BE2C (cell line): Measurements from ENCODE around the gene MAN1A1.

Source experiments
- DNase-seq: peaks from one replicate; pipeline ENCODE4 v3.0.0-alpha.2; 2020
- H3K27me3 ChIP-seq: fragments of 250-450 bp; sonication (Bioruptor Pico); 2 replicates; pipeline ENCODE4 v1.5.1; 2020; ENCODE audit warnings: mild to moderate bottlenecking
- H3K36me3 ChIP-seq: fragments of 250-450 bp; sonication (Bioruptor Pico); 2 replicates; pipeline ENCODE4 v1.5.1; 2020; ENCODE audit warnings: mild to moderate bottlenecking
- H3K4me1 ChIP-seq: fragments of 250-450 bp; sonication (Bioruptor Pico); 2 replicates; pipeline ENCODE4 v1.5.1; 2020
- H3K4me3 ChIP-seq: 2 replicates; pipeline ENCODE4 v1.5.1; 2011; ENCODE audit warnings: low read depth, low read length
- H3K9me3 ChIP-seq: fragments of 250-450 bp; sonication (Bioruptor Pico); 2 replicates; pipeline ENCODE4 v1.5.1; 2020
- TF ChIP-seq, protein P1 (sequence below): IDR thresholded peaks from 2 replicates; pipeline ENCODE4 v1.5.1; 2012; ENCODE audit warnings: mild to moderate bottlenecking, low read depth, low read length

The MAN1A1 gene

GRCh38 chr6:119267126-119267905 lies 82.2 kb downstream of the MAN1A1 start:
- no peak for DNase-seq
- Histone ChIP-seq H3K36me3 (peaks cover 35% of the 10 kb centered on the region), H3K27me3 (no peaks in the 10 kb centered on the region), H3K9me3 (no peaks in the 10 kb centered on the region), H3K4me3 (no peak overlapping the region), H3K4me1 (no peaks in the 10 kb centered on the region; the same call in 1 of the 2 replicates)
- TF ChIP-seq, protein P1, sequence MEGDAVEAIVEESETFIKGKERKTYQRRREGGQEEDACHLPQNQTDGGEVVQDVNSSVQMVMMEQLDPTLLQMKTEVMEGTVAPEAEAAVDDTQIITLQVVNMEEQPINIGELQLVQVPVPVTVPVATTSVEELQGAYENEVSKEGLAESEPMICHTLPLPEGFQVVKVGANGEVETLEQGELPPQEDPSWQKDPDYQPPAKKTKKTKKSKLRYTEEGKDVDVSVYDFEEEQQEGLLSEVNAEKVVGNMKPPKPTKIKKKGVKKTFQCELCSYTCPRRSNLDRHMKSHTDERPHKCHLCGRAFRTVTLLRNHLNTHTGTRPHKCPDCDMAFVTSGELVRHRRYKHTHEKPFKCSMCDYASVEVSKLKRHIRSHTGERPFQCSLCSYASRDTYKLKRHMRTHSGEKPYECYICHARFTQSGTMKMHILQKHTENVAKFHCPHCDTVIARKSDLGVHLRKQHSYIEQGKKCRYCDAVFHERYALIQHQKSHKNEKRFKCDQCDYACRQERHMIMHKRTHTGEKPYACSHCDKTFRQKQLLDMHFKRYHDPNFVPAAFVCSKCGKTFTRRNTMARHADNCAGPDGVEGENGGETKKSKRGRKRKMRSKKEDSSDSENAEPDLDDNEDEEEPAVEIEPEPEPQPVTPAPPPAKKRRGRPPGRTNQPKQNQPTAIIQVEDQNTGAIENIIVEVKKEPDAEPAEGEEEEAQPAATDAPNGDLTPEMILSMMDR: no peak

DNA sequence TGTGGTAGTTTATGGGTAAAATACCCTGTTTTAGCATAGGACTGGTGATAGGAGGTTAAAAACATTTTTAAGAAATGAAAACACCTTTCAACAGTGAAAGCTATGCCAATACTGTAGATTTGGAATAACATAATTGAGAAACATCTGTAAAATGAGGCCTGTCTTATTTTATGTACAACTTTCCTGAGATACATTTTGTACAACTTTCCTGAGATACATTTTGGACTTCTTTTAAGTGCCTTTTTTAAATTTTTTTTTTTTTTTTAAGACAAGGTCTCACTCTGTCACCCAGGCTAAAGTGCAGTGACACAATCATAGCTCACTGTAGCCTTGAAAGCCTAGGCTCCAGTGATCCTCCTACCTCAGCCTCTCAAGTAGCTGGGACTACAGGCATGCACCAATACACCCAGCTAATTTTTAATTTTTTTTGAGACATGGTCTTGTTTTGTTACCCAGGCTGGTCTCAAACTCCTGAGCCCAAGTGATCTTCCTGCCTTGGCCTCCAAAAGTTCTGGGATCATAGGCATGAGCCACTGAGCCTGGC lies 84.6 kb downstream of the MAN1A1 start:
- no peak overlapping the region for H3K4me3 ChIP-seq
- no peak for DNase-seq
- no peaks in the 10 kb centered on the region; the same call in 1 of the 2 replicates for H3K4me1 ChIP-seq
- TF ChIP-seq, protein P1: no peak
- no peaks in the 10 kb centered on the region for H3K9me3 ChIP-seq
- H3K27me3 ChIP-seq: no peaks in the 10 kb centered on the region
- peaks cover 21% of the 10 kb centered on the region for H3K36me3 ChIP-seq

DNA sequence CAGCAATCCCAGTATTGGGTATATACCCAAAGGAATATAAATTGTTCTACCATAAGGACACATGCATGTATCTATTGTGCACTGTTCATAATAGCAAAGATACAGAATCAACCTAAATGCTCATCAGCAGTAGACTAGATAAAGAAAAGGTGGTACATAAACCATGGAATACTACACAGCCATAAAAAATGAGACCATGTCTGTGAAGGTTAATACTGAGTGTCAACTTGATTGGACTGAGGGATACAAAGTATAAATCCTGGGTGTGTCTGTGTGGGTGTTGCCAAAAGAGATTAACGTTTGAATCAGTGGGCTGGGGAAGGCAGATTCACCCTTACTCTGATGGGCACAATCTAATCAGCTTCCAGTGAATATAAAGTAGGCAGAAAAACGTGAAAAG lies 86.9 kb downstream of the MAN1A1 start:
- H3K4me3 ChIP-seq: no peak overlapping the region
- no peak for DNase-seq
- H3K27me3 ChIP-seq: no peaks in the 10 kb centered on the region
- peaks cover 7% of the 10 kb centered on the region for H3K36me3 ChIP-seq
- H3K4me1 ChIP-seq: no peaks in the 10 kb centered on the region; the same call in 1 of the 2 replicates
- TF ChIP-seq, protein P1: no peak
- no peaks in the 10 kb centered on the region for H3K9me3 ChIP-seq

DNA sequence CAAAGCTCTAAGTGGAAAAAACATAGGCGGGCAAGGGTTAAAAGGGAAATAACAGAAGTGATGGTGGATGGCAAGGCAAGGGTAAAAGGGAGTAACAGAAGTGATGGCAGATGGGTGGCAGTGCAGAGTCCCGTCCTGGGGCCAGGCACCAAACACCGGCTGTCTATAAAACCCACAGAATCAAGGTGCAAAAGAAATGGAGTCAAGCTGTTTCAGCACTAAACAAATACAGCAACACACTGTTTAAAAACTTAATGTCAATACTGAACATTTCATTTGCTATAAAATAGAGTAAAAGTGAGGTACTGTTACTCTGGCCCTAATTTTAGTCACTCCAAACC lies 87.6 kb downstream of the MAN1A1 start:
- peaks cover 7% of the 10 kb centered on the region for H3K36me3 ChIP-seq
- H3K4me3 ChIP-seq: no peak overlapping the region
- H3K27me3 ChIP-seq: no peaks in the 10 kb centered on the region
- H3K9me3 ChIP-seq: no peaks in the 10 kb centered on the region
- TF ChIP-seq, protein P1: no peak
- DNase-seq: no peak
- no peaks in the 10 kb centered on the region; the same call in 1 of the 2 replicates for H3K4me1 ChIP-seq

DNA sequence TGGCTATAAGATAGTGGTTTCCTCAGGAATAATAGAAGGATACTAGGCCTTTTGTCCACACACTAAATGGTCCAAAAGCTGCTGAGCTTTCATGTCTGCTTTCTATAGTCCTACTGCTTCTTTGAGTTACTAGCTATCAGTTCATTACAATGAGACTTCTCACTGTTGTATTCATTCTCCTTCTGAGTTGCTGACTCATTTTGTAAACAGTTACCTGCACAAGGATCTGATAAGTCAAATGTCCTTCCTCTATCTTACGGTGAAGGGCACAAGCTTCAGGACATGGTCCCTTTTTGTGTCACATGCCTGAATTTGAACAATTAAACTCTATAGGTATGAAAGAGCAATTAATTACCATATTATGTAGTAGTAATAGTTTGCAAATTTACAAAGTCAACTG lies 90.5 kb downstream of the MAN1A1 start:
- TF ChIP-seq, protein P1: no peak
- DNase-seq: no peak
- H3K27me3 ChIP-seq: no peaks in the 10 kb centered on the region
- H3K4me1 ChIP-seq: peaks cover under 1% of the 10 kb centered on the region; the same call in 1 of the 2 replicates
- H3K4me3 ChIP-seq: no peak overlapping the region
- H3K9me3 ChIP-seq: no peaks in the 10 kb centered on the region
- peaks cover 7% of the 10 kb centered on the region for H3K36me3 ChIP-seq

DNA sequence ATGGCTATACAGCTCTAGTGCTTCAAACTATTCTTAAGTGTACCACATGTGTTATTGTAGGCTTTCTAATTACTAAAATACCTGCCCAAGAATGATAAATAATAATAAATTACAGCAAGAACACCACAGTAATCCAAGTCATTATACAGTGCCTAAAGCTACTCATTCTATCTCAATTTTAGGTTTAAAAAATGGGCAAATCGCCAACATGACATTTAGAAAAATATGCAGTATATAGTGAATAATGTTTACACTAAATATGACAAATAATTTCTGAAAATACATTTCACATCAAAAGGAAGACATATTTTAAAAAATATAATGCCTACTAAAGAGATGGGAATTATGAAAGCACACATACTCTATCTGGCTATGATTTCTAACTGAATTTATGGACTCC lies 91.8 kb downstream of the MAN1A1 start:
- DNase-seq: no peak
- no peaks in the 10 kb centered on the region for H3K27me3 ChIP-seq
- TF ChIP-seq, protein P1: no peak
- no peak overlapping the region for H3K4me3 ChIP-seq
- no peaks in the 10 kb centered on the region for H3K9me3 ChIP-seq
- peaks cover 3% of the 10 kb centered on the region for H3K4me1 ChIP-seq
- peaks cover 5% of the 10 kb centered on the region for H3K36me3 ChIP-seq
